ENCODE measurements around the gene WNK2.
"Not testable (repeated sequence)": the region's sequence is repeated elsewhere in the genome, so short reads cannot be mapped to it uniquely, and the experiment has no call there.

Gene WNK2

DNA sequence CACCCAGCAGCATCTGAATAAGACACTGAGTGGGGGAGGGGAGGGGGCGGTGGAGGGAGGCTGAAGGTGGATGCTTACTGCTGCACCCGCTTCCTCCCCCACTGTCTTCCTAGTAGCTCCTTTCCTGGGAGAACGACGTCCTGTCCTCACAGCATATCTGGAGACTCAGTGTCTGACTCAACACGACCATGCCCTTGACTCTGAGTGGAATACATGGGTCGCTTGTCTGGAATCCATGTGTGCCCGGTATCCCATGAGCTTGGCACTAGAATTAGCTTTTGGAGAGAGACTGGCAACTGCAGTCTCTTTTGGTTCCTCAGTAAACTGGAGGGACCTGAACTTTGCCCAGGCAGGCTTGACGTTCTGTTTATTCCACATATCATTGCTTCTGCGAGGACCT is 142.1 kb downstream of the WNK2 start:
- no peak for DNase-seq (ENCODE audit: low read depth in 2 of 3, low spot score in 1 of 3)

DNA sequence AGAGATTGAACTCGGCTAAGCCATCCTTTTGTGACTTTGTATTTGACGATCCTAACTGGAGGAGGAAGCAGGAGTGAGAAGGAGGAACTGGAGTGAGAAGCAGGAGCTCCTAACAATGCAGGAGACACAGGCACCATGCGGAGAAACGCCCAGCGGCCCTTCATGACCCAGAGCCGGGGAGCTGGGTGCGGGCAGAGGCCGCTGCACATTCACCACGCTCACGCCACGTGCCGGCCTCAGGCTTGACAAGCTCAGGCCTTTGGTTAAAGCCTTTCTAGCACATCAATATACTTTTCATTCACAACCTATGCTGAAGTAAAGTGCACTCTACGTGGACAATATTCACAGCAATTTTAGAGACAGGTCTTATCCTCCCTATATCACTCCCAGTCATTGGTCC is 142.7 kb downstream of the WNK2 start:
- DNase-seq (ENCODE audit: low read depth in 2 of 3, low spot score in 1 of 3): no peak

DNA sequence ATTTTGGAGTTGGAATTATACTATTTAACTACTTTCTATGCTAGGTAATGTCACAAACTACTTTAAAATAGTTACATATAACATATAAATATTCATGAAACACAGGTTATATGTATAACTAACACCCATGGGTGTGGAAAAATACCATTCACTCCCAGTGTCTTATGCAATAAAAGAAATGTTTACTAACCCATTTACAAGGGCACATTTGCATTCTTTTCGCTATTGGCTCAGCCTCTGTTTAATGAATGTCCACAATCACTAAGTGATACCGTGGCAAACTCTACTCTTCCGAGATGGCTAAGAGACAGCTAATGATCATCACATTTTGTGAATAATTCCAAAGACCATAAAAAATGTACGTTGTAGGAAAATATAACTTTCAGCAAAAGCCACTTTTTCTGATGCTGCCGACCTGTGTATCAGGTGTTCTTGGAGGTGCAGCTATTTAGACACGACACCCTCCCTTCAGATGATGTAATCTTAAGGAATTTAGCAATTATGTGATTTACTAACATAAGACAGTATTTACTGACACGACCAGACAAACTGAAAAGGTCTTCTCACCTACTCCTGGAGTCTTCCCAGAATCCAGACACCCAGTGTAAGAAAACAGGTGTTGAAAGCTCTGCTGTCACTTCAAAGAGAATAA is 145.8 kb downstream of the WNK2 start:
- DNase-seq (ENCODE audit: low read depth in 2 of 3, low spot score in 1 of 3): no peak

DNA sequence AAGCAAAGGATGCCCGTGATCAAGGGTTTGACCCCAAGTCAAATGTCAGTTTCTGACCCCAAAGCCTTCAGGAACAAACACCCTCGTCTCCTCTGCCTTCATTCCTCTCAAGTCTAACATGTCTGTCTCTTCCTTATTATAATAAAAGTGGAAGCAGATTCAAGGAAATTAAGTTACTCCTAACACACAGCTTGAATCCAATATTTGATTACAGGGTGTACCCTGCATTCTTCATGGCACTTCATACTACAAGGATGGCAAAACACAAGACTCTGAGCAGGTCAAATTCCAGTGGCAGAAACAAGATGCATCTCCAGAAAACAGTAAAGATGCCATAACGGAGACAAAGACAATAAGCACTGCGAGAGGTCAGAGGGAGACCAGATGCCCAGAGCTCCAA is 148.4 kb downstream of the WNK2 start:
- DNase-seq (ENCODE audit: low read depth in 2 of 3, low spot score in 1 of 3): no peak

DNA sequence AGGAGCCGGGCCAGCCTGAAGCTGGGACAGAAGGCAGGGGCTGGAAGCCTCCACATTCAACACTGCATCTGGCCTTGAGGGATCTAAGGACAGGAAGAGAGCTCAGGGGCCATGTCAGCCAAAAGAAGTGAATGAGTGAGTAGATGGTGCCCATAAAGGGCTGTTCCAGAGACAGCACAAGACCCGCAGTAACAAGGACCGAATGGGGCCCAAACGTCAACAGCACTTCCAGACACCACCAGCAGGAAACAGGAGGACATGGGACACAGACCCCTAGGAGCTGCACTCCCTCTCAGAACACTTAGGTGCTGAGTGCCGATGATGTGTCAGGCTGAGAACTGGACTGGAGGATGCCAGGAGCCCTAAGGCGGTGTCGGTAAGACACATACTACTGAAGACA is 152.8 kb downstream of the WNK2 start:
- DNase-seq (ENCODE audit: low read depth in 2 of 3, low spot score in 1 of 3): no peak

DNA sequence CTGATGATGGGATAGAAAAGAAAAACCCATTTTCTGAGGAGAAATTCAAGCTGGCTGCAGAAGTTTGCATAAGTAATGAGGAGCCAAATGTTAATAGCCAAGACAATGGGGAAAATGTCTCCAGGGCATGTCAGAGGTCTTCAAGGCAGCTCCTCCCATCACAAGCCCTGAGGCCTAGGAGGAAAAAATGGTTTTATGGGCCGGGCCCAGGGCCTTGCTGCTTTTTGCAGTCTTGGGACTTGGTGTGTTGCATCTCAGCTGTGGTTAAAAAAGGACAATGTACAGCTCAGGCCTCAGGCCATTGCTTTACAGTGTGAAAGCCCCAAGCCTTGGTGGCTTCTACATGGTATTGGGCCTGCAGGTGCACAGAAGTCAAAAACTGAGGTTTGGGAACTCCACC is 154.3 kb downstream of the WNK2 start:
- DNase-seq (ENCODE audit: low read depth in 2 of 3, low spot score in 1 of 3): not testable (repeated sequence)

DNA sequence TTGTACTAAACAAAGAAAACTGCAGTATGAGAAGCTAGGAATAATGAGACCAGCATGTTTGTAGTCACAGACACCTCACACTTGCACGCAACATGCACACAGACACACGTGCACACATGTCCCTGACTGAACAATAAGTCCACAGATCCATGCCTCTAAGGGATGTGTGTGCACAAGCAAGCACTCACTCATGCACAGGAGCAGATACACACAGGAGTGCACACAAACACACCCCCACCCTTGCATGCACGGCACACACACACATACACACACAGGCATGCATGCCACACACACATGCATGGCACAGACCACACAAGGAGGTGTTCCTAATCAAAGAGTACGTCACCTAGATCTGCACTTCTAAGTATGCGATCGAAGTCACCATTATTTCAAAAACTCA is 156.2 kb downstream of the WNK2 start:
- no peak for DNase-seq (ENCODE audit: low read depth in 2 of 3, low spot score in 1 of 3)

DNA sequence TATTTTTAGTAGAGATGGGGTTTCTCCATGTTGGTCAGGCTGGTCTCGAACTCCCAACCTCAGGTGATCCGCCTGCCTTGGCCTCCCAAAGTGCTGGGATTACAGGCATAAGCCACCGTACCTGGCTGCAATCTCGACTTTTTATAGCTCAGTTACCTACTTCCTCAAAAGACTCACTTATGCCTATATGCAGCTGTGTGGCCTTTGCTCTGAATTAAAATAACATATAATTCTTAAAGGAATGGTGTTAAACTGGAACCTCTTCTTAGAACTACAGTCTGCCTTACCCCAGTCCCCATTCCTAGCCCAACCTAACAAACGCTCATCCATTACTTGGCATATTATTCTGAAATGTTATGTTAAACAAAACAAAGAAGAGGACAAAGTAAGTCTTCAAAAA is 157.9 kb downstream of the WNK2 start:
- not testable (repeated sequence) for DNase-seq (ENCODE audit: low read depth in 2 of 3, low spot score in 1 of 3)

DNA sequence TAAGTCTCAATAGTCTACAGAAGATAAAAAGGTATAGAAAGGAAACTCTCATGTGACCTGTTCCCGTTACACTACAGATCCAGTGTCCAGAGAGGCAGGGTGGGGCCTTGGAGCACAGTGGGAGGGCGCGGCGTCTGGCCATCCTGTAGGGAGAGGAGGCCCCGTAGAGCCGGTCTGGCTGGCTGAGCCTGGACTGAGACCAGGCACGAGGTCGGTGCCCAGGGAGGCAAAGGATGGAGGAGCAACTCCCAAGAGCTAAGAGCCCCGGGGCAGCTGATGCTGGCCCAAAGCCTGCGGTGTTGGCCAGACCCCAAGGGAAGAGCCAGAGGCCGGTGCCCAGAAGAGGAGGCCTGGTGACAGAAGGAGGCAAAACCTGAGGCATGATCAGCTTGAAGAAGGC is 158.5 kb downstream of the WNK2 start:
- DNase-seq (ENCODE audit: low read depth in 2 of 3, low spot score in 1 of 3): not testable (repeated sequence)

DNA sequence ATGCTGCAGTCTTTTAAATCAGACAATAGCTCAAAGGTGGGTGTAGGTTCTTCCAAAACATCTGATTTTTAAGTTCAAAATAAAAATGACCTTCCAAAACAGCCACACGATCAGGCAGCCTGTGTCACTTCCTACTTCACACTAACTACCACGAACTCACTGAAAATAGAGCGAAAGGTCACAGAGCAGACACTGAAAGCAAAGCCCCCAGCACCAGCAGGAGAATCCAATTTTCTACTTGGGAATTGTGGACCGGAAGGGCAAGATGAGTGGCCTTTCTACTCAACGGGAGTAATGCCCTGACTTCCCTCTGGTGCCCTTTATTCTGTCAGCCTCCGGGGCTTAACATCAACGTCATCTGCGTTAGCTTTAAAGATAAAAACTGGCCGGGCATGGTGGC is 159.7 kb downstream of the WNK2 start:
- no peak for DNase-seq (ENCODE audit: low read depth in 2 of 3, low spot score in 1 of 3)

DNA sequence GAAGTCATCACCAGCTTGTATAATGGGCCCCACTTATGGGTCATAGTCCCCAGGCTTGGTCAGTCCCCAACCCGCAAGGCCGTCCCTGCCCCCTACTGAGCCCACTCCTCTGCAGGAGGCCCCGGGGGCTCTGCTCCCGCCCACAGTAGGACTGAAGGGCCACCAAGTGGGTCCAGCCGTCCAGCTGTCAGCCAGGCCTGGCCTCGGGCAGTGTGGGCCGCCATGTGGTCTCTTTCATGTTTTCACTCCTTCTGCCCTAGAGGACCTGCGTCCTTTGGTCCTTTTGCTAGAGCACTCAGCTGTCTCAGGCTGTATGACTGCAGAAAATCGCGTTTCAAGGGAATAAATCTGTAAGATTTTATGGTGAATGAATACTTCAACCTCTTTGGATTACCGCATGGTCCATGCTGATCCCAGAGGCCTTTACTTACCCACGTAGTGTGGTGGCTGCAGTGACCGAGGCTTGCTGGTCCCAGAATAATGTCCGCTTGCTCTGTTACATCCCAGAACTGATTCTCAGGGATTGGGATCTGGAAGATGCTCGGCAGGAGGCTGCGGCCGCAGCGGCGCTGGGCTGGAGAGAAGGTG is 161.8 kb downstream of the WNK2 start:
- DNase-seq (ENCODE audit: low read depth in 2 of 3, low spot score in 1 of 3): no peak

DNA sequence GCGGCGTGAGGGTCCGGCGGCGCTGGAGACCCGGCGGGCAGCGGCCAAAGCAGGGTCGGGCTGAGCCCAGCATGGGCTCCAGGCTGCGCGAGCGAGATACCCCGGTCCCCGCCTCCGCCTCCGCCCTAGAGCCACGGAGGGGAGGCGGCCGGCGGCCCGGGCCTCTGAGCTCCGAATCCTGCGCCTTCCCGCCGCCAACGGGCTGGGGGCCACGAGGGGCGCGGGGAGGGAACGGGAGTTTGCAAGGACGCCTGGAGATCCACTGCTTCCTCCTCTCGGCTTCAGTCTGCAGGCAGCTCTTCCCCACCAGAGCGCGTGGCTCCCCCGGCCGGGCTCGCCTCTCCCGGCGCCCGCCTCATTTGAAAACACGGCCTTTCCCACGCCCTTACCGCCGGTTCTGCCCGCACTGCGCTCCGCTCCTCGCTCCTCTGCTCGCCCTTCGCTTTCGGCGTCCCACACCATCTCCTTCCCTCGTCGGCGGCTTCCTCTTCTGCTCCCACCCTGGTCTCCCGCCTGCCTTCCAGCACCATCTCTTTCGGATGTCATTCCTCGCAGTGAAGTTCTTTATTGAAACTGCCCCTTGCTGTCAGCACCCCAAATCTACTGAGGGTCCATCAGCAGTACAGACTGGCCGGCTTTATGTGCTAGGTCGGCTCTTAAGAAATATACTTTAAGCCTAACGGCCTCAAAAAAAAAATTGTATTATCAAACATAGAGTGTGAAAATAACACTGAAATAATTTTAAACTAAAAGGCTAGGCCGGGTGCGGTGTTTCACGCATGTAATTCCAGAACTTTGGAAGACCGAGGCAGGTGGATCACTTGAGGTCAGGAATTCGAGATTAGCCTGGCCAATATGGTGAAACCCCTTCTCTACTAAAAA is 162.5 kb downstream of the WNK2 start:
- DNase-seq (ENCODE audit: low read depth in 2 of 3, low spot score in 1 of 3): peak in 1 of 3 donors; percentile 5

DNA sequence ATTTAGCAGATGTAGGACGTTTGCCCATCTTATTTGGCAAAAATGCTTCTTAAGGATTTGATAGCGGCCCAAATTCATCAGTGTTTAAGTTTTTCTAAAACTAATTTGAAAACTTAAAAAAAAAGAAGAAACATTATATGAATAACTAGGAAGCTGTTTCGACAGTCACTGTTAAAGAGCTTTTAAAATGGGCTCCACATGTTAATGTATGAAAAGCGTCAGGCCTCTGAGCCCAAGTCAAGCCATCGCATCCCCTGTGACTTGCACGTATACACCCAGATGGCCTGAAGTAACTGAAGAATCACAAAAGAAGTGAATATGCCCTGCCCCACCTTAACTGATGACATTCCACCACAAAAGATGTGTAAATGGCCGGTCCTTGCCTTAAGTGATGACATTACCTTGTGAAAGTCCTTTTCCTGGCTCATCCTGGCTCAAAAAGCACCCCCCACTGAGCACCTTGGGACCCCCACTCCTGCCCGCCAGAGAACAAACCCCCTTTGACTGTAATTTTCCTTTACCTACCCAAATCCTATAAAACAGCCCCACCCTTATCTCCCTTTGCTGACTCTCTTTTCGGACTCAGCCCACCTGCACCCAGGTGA is 163.5 kb downstream of the WNK2 start:
- DNase-seq (ENCODE audit: low read depth in 2 of 3, low spot score in 1 of 3): not testable (repeated sequence)

DNA sequence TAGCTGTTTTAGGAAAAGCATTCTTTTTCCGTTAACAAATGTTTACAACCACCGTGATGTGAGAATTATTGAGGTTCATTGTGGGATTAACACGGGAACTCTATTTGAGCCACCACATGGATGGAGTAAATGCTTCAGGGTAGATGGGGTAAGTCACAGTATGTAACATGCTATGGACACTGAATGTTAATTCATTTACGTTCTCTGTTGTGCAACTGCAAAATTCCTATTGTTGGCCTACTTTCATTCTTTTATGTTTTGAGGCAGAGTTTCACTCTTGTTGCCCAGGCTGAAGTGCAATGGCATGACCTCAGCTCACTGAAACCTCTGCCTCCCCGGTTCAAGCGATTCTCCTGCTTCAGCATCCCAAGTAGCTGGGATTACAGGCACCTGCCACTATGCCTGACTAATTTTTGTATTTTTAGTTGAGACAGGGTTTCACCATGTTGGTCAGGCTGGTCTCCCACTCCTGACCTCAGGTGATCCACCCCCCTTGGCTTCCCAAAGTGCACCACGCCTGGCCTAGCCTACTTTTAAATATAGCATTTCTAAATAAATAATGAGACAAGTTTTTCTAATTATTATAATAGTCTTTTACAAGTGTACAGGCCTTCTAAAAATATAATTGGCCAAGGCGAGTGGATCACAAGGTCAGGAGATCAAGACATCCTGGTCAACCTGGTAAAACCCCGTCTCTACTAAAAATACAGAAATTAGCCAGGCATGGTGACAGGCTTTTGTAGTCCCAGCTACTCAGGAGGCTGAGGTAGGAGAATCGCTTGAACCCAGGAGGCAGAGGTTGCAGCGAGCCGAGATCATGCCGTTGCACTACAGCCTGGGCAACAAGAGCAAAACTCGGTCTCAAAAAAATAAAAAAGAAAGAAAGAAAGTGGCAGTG is 169.7 kb downstream of the WNK2 start:
- not testable (repeated sequence) for DNase-seq (ENCODE audit: low read depth in 2 of 3, low spot score in 1 of 3)

DNA sequence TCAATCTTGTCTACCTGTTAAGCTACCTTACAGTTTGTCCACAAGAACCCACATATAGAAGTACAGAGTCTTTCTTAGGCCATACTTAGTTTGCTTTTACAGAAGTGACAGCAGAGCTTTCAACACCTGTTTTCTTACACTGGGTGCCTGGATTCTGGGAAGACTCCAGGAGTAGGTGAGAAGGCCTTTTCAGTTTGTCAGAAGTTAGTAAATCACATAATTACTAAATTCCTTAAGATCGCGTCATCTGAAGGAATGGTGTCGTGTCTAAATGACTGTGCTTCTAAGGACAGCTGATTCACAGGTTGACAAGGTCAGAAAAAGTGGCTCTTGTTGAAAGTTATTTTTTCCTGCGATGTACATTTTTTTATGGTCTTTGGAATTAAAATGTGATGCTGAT is 170.5 kb downstream of the WNK2 start:
- DNase-seq (ENCODE audit: low read depth in 2 of 3, low spot score in 1 of 3): no peak

DNA sequence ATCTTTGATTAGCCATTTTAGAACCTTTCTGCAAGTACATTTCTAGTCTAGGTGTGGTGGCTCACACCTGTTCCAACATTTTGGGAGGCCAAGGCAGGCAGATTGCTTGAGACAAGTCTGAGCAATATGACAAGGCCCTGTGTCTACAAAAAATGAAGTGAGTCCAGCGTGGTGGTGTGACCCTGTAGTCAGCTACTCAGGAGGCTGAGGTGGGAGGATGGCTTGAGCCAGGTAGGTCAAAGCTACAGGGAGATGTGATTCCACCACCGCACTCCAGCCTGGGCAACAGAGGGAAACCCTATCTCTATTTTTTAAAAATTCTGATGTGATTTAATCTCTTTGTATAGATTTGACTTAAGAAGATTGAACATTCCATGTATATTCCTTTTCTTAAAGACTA is 171.9 kb downstream of the WNK2 start:
- no peak for DNase-seq (ENCODE audit: low read depth in 2 of 3, low spot score in 1 of 3)

DNA sequence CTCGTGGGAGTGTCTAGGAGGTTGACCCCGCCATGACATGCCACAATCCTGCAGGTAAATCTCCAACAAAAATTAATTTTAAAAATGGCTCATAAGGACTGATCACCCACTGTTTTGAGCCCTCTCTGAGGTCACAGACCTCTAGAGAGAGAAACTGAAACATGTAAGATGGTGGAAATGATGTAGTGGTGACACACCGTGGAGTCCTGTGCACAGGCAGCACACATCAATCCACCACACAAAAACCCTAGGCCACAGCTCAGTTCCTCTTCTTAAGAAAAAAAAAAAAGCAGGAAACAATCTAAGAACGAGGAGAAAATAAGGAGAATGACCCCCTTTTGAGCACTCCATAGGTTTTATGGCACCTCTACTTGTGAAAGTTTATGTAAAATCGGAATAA is 173.7 kb downstream of the WNK2 start:
- DNase-seq (ENCODE audit: low read depth in 2 of 3, low spot score in 1 of 3): no peak

DNA sequence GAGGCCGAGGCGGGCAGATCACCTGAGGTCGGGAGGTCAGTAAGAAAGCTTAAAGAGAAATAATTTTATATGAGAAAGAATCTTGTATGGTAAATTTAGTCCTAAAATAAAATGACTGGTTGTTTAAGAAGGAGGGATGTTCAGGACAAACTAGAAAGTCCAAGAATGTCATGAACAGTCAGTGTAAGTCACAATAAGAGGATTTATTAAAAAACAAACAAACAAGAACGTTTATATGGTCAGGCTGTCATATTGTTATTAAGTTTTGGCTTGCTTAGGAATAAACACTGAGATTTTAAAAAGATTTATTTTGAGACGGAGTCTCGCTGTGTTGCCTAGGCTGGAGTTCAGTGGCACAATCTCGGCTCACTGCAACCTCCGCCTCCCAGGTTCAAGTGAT is 176.0 kb downstream of the WNK2 start:
- not testable (repeated sequence) for DNase-seq (ENCODE audit: low read depth in 2 of 3, low spot score in 1 of 3)

DNA sequence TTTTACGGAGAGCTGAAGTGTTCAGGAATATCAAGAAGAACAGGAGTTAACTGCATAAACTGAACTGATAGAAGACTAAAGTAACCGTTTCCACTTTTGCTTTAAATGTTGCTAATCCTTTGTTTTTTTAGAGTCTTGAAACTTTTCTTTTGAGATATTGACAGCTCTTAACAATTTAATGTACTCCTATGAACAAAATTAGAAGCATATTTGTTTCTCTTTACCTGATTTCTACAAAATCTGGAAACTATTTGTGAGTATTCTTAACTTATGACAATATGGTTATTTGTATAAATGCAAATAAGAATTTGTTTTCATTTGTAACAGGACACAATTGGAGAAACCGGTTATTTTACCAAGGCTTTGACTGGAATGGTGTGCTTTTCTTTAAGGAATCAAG is 178.1 kb downstream of the WNK2 start:
- DNase-seq (ENCODE audit: low read depth in 2 of 3, low spot score in 1 of 3): no peak

DNA sequence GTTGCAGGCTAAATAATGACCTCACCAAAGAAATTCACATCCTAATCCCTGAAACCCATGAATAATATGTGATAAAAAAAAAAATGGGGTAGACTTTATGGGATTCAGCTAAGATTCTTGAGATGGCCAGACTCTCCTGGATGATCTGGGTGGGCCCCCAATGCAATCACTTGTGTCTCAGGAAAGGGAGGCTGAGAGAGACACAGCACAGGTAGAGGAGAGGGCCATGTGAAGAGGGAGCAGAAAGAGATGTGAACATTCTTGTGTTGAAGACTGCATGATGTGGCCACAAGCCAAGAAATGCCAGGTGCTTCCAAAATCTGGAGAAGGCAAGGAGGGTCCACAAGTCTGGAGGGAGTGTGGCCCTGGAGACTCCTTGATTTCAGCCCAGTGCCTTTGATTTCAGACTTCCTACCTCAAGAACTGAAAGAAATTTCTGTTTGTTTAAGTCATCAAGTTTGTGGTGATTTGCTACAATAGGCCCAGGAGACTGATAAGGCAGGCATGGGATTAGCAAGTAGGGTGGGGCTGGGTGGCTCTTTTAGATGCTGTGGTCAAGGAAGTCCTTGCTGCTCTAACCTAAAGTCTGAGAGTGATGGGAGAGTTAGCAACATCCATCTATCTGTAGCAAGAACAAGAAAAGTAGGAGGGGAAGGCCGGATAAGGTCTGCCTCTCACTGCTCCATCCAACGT is 180.9 kb downstream of the WNK2 start:
- no peak for DNase-seq (ENCODE audit: low read depth in 2 of 3, low spot score in 1 of 3)

Data from stimulated activated CD4-positive, alpha-beta T cell treated with anti-CD3 and anti-CD28 coated beads, Interleukin-12 subunit alpha, Interleukin-12 subunit beta, amount 100 ng/mL, for 48 hours (primary cell).